Esophagus muscularis mucosa (tissue), 4 donors: ENCODE measurements around the gene RAB19. TPM values are rescaled to one million over a fixed set of nuclear protein-coding genes. Genes with fewer than 3 reads are reported as not detected.
A peak's percentile ranks its signal among the peaks of the same experiment; 100 is the strongest.

Experiments
- DNase-seq: peaks from one replicate; pipeline ENCODE4 v3.0.0-alpha.2; 2017; ENCODE audit errors: extremely low spot score
- H3K27ac ChIP-seq, 4 donors: fragments of 200-600 bp; sonication (generic); replicated peaks in 1 of 4; 1 replicate in 3 of 4; 2 replicates in 1 of 4; pipeline ENCODE4 v1.5.1; 2016 to 2019; ENCODE audit warnings: mild to moderate bottlenecking in 1 of 4
- H3K27me3 ChIP-seq, 4 donors: fragments of 200-600 bp; sonication (generic); one replicate each; pipeline versions ENCODE4 v1.5.1 to v1.6.0; 2016 to 2019
- H3K36me3 ChIP-seq, 4 donors: fragments of 200-600 bp; sonication (generic); one replicate each; pipeline ENCODE4 v1.5.1; 2016 to 2019
- H3K4me1 ChIP-seq, 4 donors: fragments of 200-600 bp; sonication (generic); one replicate each; pipeline ENCODE4 v1.5.1; 2016 to 2019
- H3K4me3 ChIP-seq, 4 donors: fragments of 200-600 bp; sonication (generic); 1 replicate in 2 of 4; 2 replicates in 2 of 4; pipeline ENCODE4 v1.5.1; 2016 to 2019; ENCODE audit warnings: mild to moderate bottlenecking in 4 of 4, moderate library complexity in 1 of 4
- H3K9me3 ChIP-seq, 4 donors: fragments of 200-600 bp; sonication (generic); 1 replicate in 3 of 4; 2 replicates in 1 of 4; pipeline ENCODE4 v1.5.1; 2016 to 2019
- EP300 ChIP-seq: sonication (generic); formaldehyde crosslinking; IDR thresholded peaks from one replicate; pipeline ENCODE4 v1.6.1; 2017; ENCODE audit warnings: antibody characterized with exemption
- POLR2A ChIP-seq: fragments of 450-650 bp; IDR thresholded peaks from one replicate; pipeline ENCODE4 v1.6.1; 2017; ENCODE audit warnings: antibody characterized with exemption, moderate library complexity, mild to moderate bottlenecking, low read depth
- POLR2AphosphoS5 ChIP-seq, 2 donors: sonication (generic); formaldehyde crosslinking; IDR thresholded peaks; one replicate each; pipeline ENCODE4 v1.6.1; 2017; ENCODE audit warnings: antibody characterized with exemption in 2 of 2
- WGBS: methylation state at CpG from one replicate; pipeline ENCODE4 v1.1.5; 2018; 5-methylcytosine and 5-hydroxymethylcytosine counted together
- intact Hi-C: fragments of 100-400 bp; cut with DNase I; formaldehyde crosslinking; loops from one replicate; pipeline ENCODE4 v1.15.1; 2023
- small RNA-seq, 3 donors: library from RNA; depleted of rRNA; stranded (forward); fragments of <200 nt; gene quantifications; one replicate each; pipeline ENCODE3, GENCODE V24; 2016
- total RNA-seq, 4 donors: library from RNA; depleted of rRNA; stranded (reverse); fragments of >200 nt; gene quantifications; one replicate each; pipeline versions ENCODE4 v1.1.0 to v1.2.1, GENCODE V29; 2016
- TF ChIP-seq, protein P1 (sequence below), 3 experiments: fragments of 200-600 bp in 2 of 3; fragments of 450-650 bp in 1 of 3; sonication (generic) in 2 of 3; IDR thresholded peaks; one replicate each; pipeline ENCODE4 v1.5.1; 2017 to 2019; ENCODE audit warnings: antibody characterized with exemption in 3 of 3, mild to moderate bottlenecking in 2 of 3, moderate library complexity in 1 of 3

The RAB19 gene
- total RNA-seq, 4 donors from 2014 or later: not detected

DNA sequence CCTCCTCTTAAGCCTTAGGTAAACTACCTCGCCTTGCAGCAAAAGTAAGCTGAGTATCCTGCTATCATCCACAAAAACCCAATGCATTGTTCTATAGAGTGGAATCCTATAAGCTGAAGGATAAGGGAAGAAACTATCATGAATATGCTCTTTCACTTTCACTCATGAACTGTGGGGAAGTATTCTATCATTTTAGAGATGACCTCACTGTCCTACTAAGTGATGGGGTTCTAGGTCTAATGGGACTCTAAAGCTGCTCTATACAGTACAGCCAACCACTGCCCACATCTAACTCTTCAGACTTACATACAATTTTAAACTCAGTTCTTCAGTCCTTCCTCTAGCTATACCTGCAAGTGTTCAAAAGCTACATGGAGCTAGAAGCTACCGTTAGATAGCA lies 59.3 kb downstream of the RAB19 start:
- 94% methylated on average over 2 of the region's 2 CpGs for WGBS
- Histone ChIP-seq H3K9me3 (no peaks in the 10 kb centered on the region), H3K4me3 (no peak overlapping the region), H3K36me3 (peaks cover 32 to 95% (median 79%) of the 10 kb centered on the region in 4 donors), H3K27ac (no peak overlapping the region), H3K27me3 (no peaks in the 10 kb centered on the region), H3K4me1 (no peaks in the 10 kb centered on the region)
- TF ChIP-seq POLR2A (no peak), POLR2AphosphoS5 (IDR thresholded peaks at IDR 0.05) (no peak), EP300 (no peak)
- TF ChIP-seq, protein P1, sequence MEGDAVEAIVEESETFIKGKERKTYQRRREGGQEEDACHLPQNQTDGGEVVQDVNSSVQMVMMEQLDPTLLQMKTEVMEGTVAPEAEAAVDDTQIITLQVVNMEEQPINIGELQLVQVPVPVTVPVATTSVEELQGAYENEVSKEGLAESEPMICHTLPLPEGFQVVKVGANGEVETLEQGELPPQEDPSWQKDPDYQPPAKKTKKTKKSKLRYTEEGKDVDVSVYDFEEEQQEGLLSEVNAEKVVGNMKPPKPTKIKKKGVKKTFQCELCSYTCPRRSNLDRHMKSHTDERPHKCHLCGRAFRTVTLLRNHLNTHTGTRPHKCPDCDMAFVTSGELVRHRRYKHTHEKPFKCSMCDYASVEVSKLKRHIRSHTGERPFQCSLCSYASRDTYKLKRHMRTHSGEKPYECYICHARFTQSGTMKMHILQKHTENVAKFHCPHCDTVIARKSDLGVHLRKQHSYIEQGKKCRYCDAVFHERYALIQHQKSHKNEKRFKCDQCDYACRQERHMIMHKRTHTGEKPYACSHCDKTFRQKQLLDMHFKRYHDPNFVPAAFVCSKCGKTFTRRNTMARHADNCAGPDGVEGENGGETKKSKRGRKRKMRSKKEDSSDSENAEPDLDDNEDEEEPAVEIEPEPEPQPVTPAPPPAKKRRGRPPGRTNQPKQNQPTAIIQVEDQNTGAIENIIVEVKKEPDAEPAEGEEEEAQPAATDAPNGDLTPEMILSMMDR (IDR thresholded peaks at IDR 0.05): no peak
- intact Hi-C loops: no loop called here
- no peak for DNase-seq

DNA sequence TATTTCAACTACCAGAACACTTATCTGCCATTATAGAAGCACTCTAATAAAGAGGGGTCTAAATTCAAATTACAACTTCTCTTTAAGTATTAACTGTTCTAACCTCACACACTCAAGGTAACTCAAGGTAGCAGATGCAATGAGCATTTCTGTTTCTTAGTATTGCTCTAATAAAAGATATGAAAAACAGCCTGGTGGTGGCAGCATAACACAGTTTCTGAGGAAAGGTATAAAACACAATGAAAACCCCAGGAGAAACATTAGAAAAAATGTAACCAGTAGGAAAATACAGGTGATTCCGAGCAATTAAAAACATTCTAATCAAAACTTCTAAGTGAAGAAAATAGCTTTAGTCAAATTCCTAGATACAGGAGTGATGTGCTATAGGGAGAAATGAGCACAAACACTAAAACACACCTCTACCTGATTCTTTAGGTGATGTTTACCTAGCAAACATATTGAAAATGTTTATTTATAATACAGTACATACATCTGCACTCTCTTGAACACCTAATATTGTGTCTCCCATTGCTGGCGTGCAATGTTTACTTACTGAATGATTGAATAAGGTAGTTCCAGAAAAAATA lies 72.0 kb downstream of the RAB19 start:
- WGBS: 46% methylated on average over 2 of the region's 2 CpGs
- TF ChIP-seq POLR2AphosphoS5 (IDR thresholded peaks at IDR 0.05): no peak
- TF ChIP-seq, protein P1 (IDR thresholded peaks at IDR 0.05): peak; percentile 48 to 68 (median 62)
- H3K36me3 ChIP-seq: peaks cover 0 to 12% (median 8%) of the 10 kb centered on the region in 4 donors
- intact Hi-C loops: loop anchor here (5.0 kb wide), 1 partner anchor 176 kb away; no protein-coding TSS in a partner anchor
- peaks cover 21 to 51% (median 49%) of the 10 kb centered on the region in 4 donors for H3K4me1 ChIP-seq
- no peaks in the 10 kb centered on the region for H3K9me3 ChIP-seq
- no peak overlapping the region for H3K27ac ChIP-seq
- H3K4me3 ChIP-seq: no peak overlapping the region
- H3K27me3 ChIP-seq: no peaks in the 10 kb centered on the region
- no peak for DNase-seq

DNA sequence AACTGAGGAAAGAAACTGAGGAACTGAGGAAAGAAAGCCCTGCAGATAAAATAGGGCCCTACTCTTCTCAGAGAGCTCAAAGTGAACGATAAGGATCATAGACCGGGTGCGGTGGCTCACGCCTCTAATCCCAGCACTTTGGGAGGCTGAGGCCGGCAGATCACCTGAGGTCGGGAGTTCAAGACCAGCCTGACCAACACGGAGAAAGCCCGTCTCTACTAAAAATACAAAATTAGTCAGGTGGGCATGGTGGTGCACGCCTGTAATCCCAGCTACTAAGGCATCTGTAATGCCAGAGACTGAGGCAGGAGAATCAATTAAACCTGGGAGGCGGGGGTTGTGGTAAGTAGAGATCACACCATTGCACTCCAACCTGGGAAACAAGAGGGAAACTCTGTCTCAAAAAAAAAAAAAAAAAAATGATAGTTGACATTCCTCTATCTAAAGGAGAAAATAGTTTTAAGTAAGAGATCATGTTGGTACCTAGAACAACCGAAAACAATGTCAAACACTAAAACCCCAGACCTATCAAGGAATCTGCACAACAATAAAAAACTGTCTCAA lies 72.9 kb downstream of the RAB19 start:
- H3K27me3 ChIP-seq: no peaks in the 10 kb centered on the region
- no peaks in the 10 kb centered on the region for H3K9me3 ChIP-seq
- 75% methylated on average over 11 of the region's 11 CpGs for WGBS
- intact Hi-C loops: loop anchor here (5.0 kb wide), 1 partner anchor 176 kb away; no protein-coding TSS in a partner anchor
- no peak for TF ChIP-seq POLR2A
- TF ChIP-seq, protein P1 (IDR thresholded peaks at IDR 0.05): no peak
- no peak for TF ChIP-seq EP300
- no peak for TF ChIP-seq POLR2AphosphoS5 (IDR thresholded peaks at IDR 0.05)
- no peak for DNase-seq
- H3K4me3 ChIP-seq: peak overlapping the region in 2 of 4 donors; percentile 94 to 99
- peaks cover 0 to 3% (median 1%) of the 10 kb centered on the region in 4 donors for H3K36me3 ChIP-seq
- H3K4me1 ChIP-seq: peaks cover 21 to 50% (median 47%) of the 10 kb centered on the region in 4 donors
- H3K27ac ChIP-seq: peak overlapping the region; percentile 10 to 94 (median 91)

Small RNA genes within 50 kb of the gene (small RNA-seq; reads per million reads assigned to genes)
- 0 reads per million in 3 donors for gene RNA5SP247
- gene RNA5SP248: 128 to 729 (median 152) reads per million in 3 donors

Other genes with a start within 250 kb of the RAB19 start
- gene KDM7A, start 227.1 kb upstream of the RAB19 start, total RNA-seq: 10 to 100 TPM; 13.5 to 23.7 (median 19.5) TPM
- gene SLC37A3, start 5.5 kb upstream of the RAB19 start, total RNA-seq: 10 to 100 TPM; 33.1 to 67.8 (median 49.0) TPM
- gene MKRN1, start 75.4 kb downstream of the RAB19 start, total RNA-seq: 100 to 1,000 TPM in 1 of 4 donors, 10 to 100 TPM in 3; 66.4 to 105 (median 77.9) TPM
- 10 to 100 TPM; 46.4 to 77.2 (median 59.2) TPM for gene DENND2A, start 236.8 kb downstream of the RAB19 start, total RNA-seq